GM12801 (cell line): Measurements from ENCODE around the gene LEPR.

Experiments used
- TF ChIP-seq, protein P1 (sequence below): IDR thresholded peaks from one replicate; pipeline ENCODE4 v1.5.1; 2011; ENCODE audit warnings: control low read depth; ENCODE audit not compliant: insufficient read length; ENCODE audit errors: extremely low read depth

Gene LEPR

GRCh38 chr1:65431111-65431705 is 10.7 kb downstream of the LEPR start:
- TF ChIP-seq, protein P1, sequence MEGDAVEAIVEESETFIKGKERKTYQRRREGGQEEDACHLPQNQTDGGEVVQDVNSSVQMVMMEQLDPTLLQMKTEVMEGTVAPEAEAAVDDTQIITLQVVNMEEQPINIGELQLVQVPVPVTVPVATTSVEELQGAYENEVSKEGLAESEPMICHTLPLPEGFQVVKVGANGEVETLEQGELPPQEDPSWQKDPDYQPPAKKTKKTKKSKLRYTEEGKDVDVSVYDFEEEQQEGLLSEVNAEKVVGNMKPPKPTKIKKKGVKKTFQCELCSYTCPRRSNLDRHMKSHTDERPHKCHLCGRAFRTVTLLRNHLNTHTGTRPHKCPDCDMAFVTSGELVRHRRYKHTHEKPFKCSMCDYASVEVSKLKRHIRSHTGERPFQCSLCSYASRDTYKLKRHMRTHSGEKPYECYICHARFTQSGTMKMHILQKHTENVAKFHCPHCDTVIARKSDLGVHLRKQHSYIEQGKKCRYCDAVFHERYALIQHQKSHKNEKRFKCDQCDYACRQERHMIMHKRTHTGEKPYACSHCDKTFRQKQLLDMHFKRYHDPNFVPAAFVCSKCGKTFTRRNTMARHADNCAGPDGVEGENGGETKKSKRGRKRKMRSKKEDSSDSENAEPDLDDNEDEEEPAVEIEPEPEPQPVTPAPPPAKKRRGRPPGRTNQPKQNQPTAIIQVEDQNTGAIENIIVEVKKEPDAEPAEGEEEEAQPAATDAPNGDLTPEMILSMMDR = no peak

GRCh38 chr1:65432918-65433317 is 12.4 kb downstream of the LEPR start:
- TF ChIP-seq, protein P1 = no peak

- TF ChIP-seq, protein P1 = no peak
These were observed 13.8 kb downstream of the LEPR start for GRCh38 chr1:65434255-65434654.

GRCh38 chr1:65434760-65435159 is 14.3 kb downstream of the LEPR start:
- TF ChIP-seq, protein P1 = no peak

GRCh38 chr1:65435987-65436386 is 15.5 kb downstream of the LEPR start:
- TF ChIP-seq, protein P1 = no peak

DNA sequence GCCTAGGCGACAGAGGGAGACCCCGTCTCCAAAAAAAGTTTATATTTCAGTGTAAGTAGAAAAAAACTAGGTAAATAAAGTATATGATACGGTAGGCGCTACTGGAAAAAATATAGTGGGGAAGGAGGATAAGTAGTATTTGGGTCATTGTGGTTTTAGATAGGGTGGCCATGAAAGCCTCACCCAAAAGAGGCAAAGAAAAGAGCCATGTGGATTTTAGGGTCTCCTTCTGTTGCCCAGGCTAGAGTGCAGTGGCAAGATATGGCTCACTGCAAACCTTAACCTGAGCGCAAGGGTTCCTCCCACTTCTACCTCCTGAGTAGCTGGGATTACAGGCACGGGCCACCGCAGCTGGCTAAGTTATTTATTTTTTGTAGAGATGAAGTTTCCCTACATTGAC is 17.1 kb downstream of the LEPR start:
- TF ChIP-seq, protein P1 = no peak

- TF ChIP-seq, protein P1 = no peak
These were observed 19.9 kb downstream of the LEPR start for GRCh38 chr1:65440322-65440900.
